GM23338 (cell line): Measurements from ENCODE around the gene MEIG1. TPM values are rescaled to one million over a fixed set of nuclear protein-coding genes. Genes with fewer than 3 reads are reported as not detected.
"Not testable (repeated sequence)": the region's sequence is repeated elsewhere in the genome, so short reads cannot be mapped to it uniquely, and the experiment has no call there.

ENCODE experiments used
- ATAC-seq: fragments of 200-7000 bp; cut with Tn5 transposase; 3 replicates; pipeline ENCODE4 v1.9.1; 2020
- DNase-seq: peaks from one replicate; pipeline ENCODE4 v3.0.0-alpha.2; 2015; ENCODE audit warnings: low spot score
- H2AFZ ChIP-seq: fragments of 200-600 bp; sonication (generic); 2 replicates; pipeline ENCODE4 v1.8.0; 2016; ENCODE audit warnings: antibody characterized with exemption, mild to moderate bottlenecking, moderate library complexity
- H3F3A ChIP-seq: fragments of 200-600 bp; sonication (generic); replicated peaks from 2 replicates; pipeline ENCODE4 v1.8.0; 2017; ENCODE audit warnings: antibody characterized with exemption, mixed run types, low read depth
- H3K27ac ChIP-seq: fragments of 200-600 bp; sonication (generic); 2 replicates; pipeline ENCODE4 v1.6.1; 2016; ENCODE audit warnings: low read depth
- H3K27me3 ChIP-seq: fragments of 200-600 bp; sonication (generic); 2 replicates; pipeline ENCODE4 v1.8.0; 2016; ENCODE audit warnings: mild to moderate bottlenecking, mixed run types, moderate library complexity; ENCODE audit not compliant: insufficient read depth
- H3K36me3 ChIP-seq: fragments of 200-600 bp; sonication (generic); 2 replicates; pipeline ENCODE4 v1.8.0; 2016; ENCODE audit warnings: mild to moderate bottlenecking; ENCODE audit not compliant: insufficient read depth
- H3K4me1 ChIP-seq: fragments of 200-600 bp; sonication (generic); 2 replicates; pipeline ENCODE4 v1.8.0; 2016; ENCODE audit warnings: mild to moderate bottlenecking, moderate library complexity; ENCODE audit not compliant: insufficient read depth
- H3K4me2 ChIP-seq: fragments of 200-600 bp; sonication (generic); 2 replicates; pipeline ENCODE4 v1.7.1; 2017; ENCODE audit warnings: mixed run types
- H3K4me3 ChIP-seq: fragments of 200-600 bp; sonication (generic); 2 replicates; pipeline ENCODE4 v1.6.1; 2016; ENCODE audit warnings: mixed run types
- H3K79me2 ChIP-seq: fragments of 200-600 bp; sonication (generic); replicated peaks from 2 replicates; pipeline ENCODE4 v1.8.0; 2017; ENCODE audit warnings: mild to moderate bottlenecking; ENCODE audit not compliant: insufficient read depth
- H3K9me2 ChIP-seq: fragments of 200-600 bp; sonication (generic); 2 replicates; pipeline ENCODE4 v1.8.0; 2017; ENCODE audit not compliant: insufficient read depth
- H4K20me1 ChIP-seq: fragments of 200-600 bp; sonication (generic); replicated peaks from 2 replicates; pipeline ENCODE4 v1.8.0; 2017; ENCODE audit warnings: mild to moderate bottlenecking; ENCODE audit not compliant: insufficient read depth
- H3K27ac Mint-ChIP-seq: 2 replicates; pipeline ENCODE4 v1.8.0; 2020; ENCODE audit warnings: inconsistent platforms, mild to moderate bottlenecking, moderate library complexity, mixed read lengths
- H3K27me3 Mint-ChIP-seq: 3 replicates; pipeline ENCODE4 v1.8.0; 2022; ENCODE audit warnings: low read depth, mild to moderate bottlenecking, moderate library complexity, mixed read lengths, inconsistent platforms; ENCODE audit not compliant: insufficient read depth, poor library complexity
- H3K36me3 Mint-ChIP-seq: 3 replicates; pipeline ENCODE4 v1.8.0; 2021; ENCODE audit warnings: low read depth, mild to moderate bottlenecking, inconsistent platforms, moderate library complexity, mixed read lengths
- H3K4me1 Mint-ChIP-seq: 3 replicates; pipeline ENCODE4 v1.8.0; 2020; ENCODE audit warnings: mild to moderate bottlenecking, inconsistent platforms, mixed read lengths
- H3K4me3 Mint-ChIP-seq: 3 replicates; pipeline ENCODE4 v1.8.0; 2021; ENCODE audit warnings: moderate library complexity, mild to moderate bottlenecking, inconsistent platforms, mixed read lengths
- H3K9me3 Mint-ChIP-seq: 3 replicates; pipeline ENCODE4 v1.8.0; 2020; ENCODE audit warnings: moderate library complexity, mild to moderate bottlenecking, inconsistent platforms, mixed read lengths
- CREB1 ChIP-seq: fragments of 250-450 bp; sonication (Bioruptor Pico); IDR thresholded peaks from 2 replicates; pipeline ENCODE4 v1.5.0; 2020; ENCODE audit warnings: low read depth, mild to moderate bottlenecking, moderate library complexity
- ETS1 ChIP-seq: IDR thresholded peaks from 2 replicates; pipeline ENCODE4 v1.6.1; 2016; ENCODE audit warnings: antibody characterized with exemption
- EZH2phosphoT487 ChIP-seq: fragments of 200-600 bp; sonication (generic); IDR thresholded peaks from one replicate; pipeline ENCODE4 v1.8.1; 2018; ENCODE audit warnings: antibody characterized with exemption; ENCODE audit not compliant: unreplicated experiment
- REST ChIP-seq: IDR thresholded peaks from one replicate; pipeline ENCODE4 v1.6.1; 2018; ENCODE audit warnings: antibody characterized with exemption; ENCODE audit not compliant: unreplicated experiment
- STAT1 ChIP-seq: IDR thresholded peaks from one replicate; pipeline ENCODE4 v1.6.1; 2016; ENCODE audit warnings: antibody characterized with exemption; ENCODE audit not compliant: unreplicated experiment
- ZNF114 ChIP-seq: fragments of 250-450 bp; sonication (Bioruptor Pico); IDR thresholded peaks from 2 replicates; pipeline ENCODE4 v1.5.0; 2020; ENCODE audit warnings: mild to moderate bottlenecking, moderate library complexity
- polyA plus RNA-seq: library from polyadenylated mRNA; unstranded; fragments of >200 nt; fragmentation: Nextera tagmentation; extraction: Ambion mirVana; gene quantifications from 2 replicates; pipeline ENCODE4 v1.2.1, GENCODE V29; 2016
- total RNA-seq: library from RNA; depleted of rRNA; stranded (reverse); fragments of >200 nt; shearing (Covaris generic); gene quantifications from 2 replicates; pipeline ENCODE4 v1.2.3, GENCODE V29; 2014

MEIG1 gene
- total and polyA plus RNA-seq, 2 experiments from 2014 or later, result 1.2 TPM; not detected in 1

DNA sequence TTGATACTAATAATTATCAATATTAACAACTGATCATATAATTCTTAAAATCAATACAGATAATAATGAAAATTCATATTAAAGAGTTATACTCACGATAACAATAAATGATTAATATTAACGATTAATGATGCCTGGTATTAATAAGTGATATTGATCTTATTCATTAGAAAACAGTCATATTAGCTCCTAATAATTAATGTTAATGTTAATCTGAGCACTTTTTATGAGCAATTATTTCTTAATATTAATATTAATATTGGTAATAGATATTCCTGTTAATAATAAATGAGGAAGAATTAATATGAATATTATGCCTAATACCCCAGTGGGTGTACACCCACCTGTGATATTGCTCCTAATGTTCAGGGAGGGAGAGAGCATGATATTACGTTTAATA is 23.6 kb downstream of the MEIG1 start:
- no peaks in the 10 kb centered on the region for H3F3A ChIP-seq
- no peak overlapping the region for H3K4me3 ChIP-seq
- no peaks in the 10 kb centered on the region for H4K20me1 ChIP-seq
- Mint-ChIP-seq H3K4me3 (no peak overlapping the region), H3K27me3 (peaks cover 2% of the 10 kb centered on the region), H3K27ac (no peak overlapping the region), H3K36me3 (no peaks in the 10 kb centered on the region), H3K4me1 (no peaks in the 10 kb centered on the region), H3K9me3 (no peaks in the 10 kb centered on the region)
- H3K4me2 ChIP-seq, result no peak overlapping the region
- no peaks in the 10 kb centered on the region for H3K27me3 ChIP-seq
- DNase-seq (no peak), ATAC-seq (no peak)
- H3K4me1 ChIP-seq, result no peaks in the 10 kb centered on the region
- H3K79me2 ChIP-seq, result no peaks in the 10 kb centered on the region
- no peak overlapping the region for H2AFZ ChIP-seq
- no peaks in the 10 kb centered on the region for H3K36me3 ChIP-seq
- H3K27ac ChIP-seq, result no peak overlapping the region
- H3K9me2 ChIP-seq, result no peaks in the 10 kb centered on the region
- TF ChIP-seq ZNF114 (CRISPR knock-in tag) (no peak), REST (no peak), STAT1 (no peak), EZH2phosphoT487 (no peak), CREB1 (CRISPR knock-in tag) (no peak), ETS1 (no peak)

GRCh38 chr10:14989552-14989951 is 30.4 kb downstream of the MEIG1 start:
- H3K79me2 ChIP-seq, H3K4me2 ChIP-seq, H3K36me3 ChIP-seq, H3K27me3 ChIP-seq, H3K4me3 Mint-ChIP-seq, H4K20me1 ChIP-seq, DNase-seq, H3K4me3 ChIP-seq, H3K9me2 ChIP-seq, H3F3A ChIP-seq, H3K9me3 Mint-ChIP-seq, H3K4me1 Mint-ChIP-seq, H3K27ac Mint-ChIP-seq, H2AFZ ChIP-seq, ATAC-seq, H3K27me3 Mint-ChIP-seq, H3K36me3 Mint-ChIP-seq, H3K4me1 ChIP-seq, H3K27ac ChIP-seq: not testable (repeated sequence)
